Heart left ventricle (tissue), 13 donors: Measurements from ENCODE around the gene GLG1.
"Not testable (repeated sequence)": the region's sequence is repeated elsewhere in the genome, so short reads cannot be mapped to it uniquely, and the experiment has no call there.

Experiments
- CTCF ChIP-seq, 12 donors: fragments of 200-600 bp; sonication (generic) in 4 of 12; IDR thresholded peaks; one replicate each; pipeline versions ENCODE4 v1.5.0 to v1.8.0; 2018 to 2022; ENCODE audit warnings: antibody characterized with exemption in 12 of 12, mild to moderate bottlenecking in 5 of 12
- POLR2A ChIP-seq, 2 donors: fragments of 450-650 bp; IDR thresholded peaks; one replicate each; pipeline ENCODE4 v1.6.1; 2017; ENCODE audit warnings: antibody characterized with exemption in 2 of 2, mild to moderate bottlenecking in 2 of 2, moderate library complexity in 2 of 2
- donor health status: ischemic (EF 13 %, LVEDD 7.1; RV severe dilation, severe dysfunction).
- donor health status: DM: no; HTN: yes; CAD: no.
- donor health status: DM: no; HTN: no; CAD: no.
- donor health status: ischemic (EF 25% LVEDD 6.9; RV normal size, moderate dysfunction).
- donor health status: ischemic (EF 25% LVEDD 5.7; RV mildly dilated, moderate dysfunction).
- donor health status: ischemic (EF 35%, LVEDD 5.7; RV mildly dilated, moderate dysfunction).
- donor health status: nonischemic (EF 11% LVEDD 7.7; RV severe dilation, severe dysfunction).
- donor health status: DM: yes; HTN: yes; CAD: no.
- donor health status: PGD.
- donor health status: ischemic (EF 29% LVEDD 5.4; RV normal size, mild dysfunction).
- donor health status: nonischemic (EF 23%, LVEDD 6.1; RV moderate dilation, normal function).

GRCh38 chr16:74412775-74413390 lies 194.0 kb downstream of the GLG1 start:
- not testable (repeated sequence) for TF ChIP-seq POLR2A, CTCF (IDR thresholded peaks at IDR 0.05)
